ENCODE data around the gene CYP4Z1. TPM values are rescaled to one million over a fixed set of nuclear protein-coding genes. Genes with fewer than 3 reads are reported as not detected.
"Not testable (repeated sequence)": the region's sequence is repeated elsewhere in the genome, so short reads cannot be mapped to it uniquely, and the experiment has no call there.

The CYP4Z1 gene
- total and polyA plus RNA-seq, 2 donors (not counting 3 experiments of a cell fraction or from before 2014, with no cell fraction given), result not detected

DNA sequence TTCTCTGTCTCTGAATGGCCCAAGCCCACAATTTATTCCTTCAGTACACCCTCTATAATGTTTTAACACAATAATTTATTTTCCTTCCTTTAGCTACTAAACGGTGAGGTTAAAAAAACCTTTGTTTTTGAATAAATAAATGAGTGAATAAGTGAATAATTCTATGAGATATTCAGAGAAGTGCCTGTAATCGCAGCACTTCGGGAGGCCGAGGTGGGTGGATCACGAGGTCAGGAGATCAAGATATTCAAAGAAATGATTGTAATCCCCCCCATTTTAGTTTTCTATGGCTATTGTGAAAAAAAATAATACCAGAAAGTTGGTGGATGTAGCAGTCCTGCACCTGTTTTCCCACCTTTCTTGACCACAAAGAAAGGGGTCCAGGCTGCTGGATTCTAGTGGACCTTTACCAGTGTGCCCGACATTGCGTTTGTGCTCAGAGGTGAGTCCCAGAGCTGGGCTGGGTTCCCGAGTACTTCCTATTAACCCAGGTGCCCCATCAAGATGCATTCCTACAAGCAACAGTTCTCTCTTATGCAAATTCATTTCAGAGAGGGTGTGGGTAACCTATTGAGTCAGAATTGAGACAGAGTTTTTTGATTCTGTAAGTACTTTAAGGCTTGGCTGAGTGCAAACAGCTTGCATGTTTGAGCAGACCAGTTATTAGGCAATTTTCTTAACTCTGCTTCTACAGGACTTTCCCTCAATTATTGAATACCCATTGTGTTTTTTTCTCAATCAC lies 62.6 kb downstream of the CYP4Z1 start:
- DNase-seq (ENCODE audit: low read depth, low spot score); H3K27me3 ChIP-seq (ENCODE audit: control insufficient read depth in 2 of 2, insufficient read depth in 2 of 2, low read length in 2 of 2); H4K20me1 ChIP-seq (replicated peaks; ENCODE audit: control insufficient read depth, extremely low read depth, insufficient read depth, low read length); H3K79me2 ChIP-seq (ENCODE audit: control insufficient read depth, insufficient read depth, low read length); H3K4me3 ChIP-seq (replicated peaks in 1 of 3; ENCODE audit: insufficient read depth in 1 of 3, low read depth in 1 of 3, low read length in 3 of 3); FAIRE-seq; H3K27ac ChIP-seq (ENCODE audit: insufficient read depth, low read depth, low read length); H3K4me2 ChIP-seq (ENCODE audit: insufficient read depth, low read length); H3K4me1 ChIP-seq (ENCODE audit: control insufficient read depth, extremely low read depth, insufficient read depth, low read length); H2AFZ ChIP-seq (ENCODE audit: low read depth, low read length); dilution Hi-C loops (cut with MboI; ENCODE audit: extremely low pct_ligation_motif_present, low sequenced_read_pairs); H3K9me3 ChIP-seq (replicated peaks; ENCODE audit: control insufficient read depth, insufficient read depth, low read length); H3K9me1 ChIP-seq (replicated peaks; ENCODE audit: control insufficient read depth, extremely low read depth, insufficient read depth, low read length); POLR2A ChIA-PET; H3K36me3 ChIP-seq (ENCODE audit: control insufficient read depth in 2 of 2, extremely low read depth in 1 of 2, insufficient read depth in 2 of 2, low read length in 2 of 2); H3K9ac ChIP-seq (replicated peaks; ENCODE audit: extremely low read depth, insufficient read depth, low read length); intact Hi-C loops (cut with micrococcal nuclease); BruUV-seq (replicated peaks): not testable (repeated sequence)
- CTCF ChIA-PET, result interaction anchor here (0.6 kb wide), 1 partner anchor 250 kb away, joined by 4 read pairs; no protein-coding TSS in a partner anchor

DNA sequence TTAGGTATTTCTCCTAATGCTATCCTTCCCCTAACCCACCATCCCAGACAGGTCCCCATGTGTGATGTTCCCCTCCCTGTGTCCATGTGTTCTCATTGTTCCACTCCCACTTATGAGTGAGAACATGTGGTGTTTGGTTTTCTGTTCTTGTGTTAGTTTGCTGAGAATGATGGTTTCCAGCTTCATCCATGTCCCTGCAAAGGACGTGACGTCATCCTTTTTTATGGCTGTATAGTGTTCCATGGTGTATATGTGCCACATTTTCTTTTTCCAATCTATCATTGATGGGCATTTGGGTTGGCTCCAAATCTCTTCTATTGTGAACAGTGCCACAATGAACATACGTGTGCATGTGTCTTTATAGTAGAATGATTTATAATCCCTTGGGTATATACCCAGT lies 65.6 kb downstream of the CYP4Z1 start:
- DNase-seq (ENCODE audit: low read depth, low spot score); POLR2A ChIA-PET; H4K20me1 ChIP-seq (replicated peaks; ENCODE audit: control insufficient read depth, extremely low read depth, insufficient read depth, low read length); H3K27me3 ChIP-seq (ENCODE audit: control insufficient read depth in 2 of 2, insufficient read depth in 2 of 2, low read length in 2 of 2); H3K9ac ChIP-seq (replicated peaks; ENCODE audit: extremely low read depth, insufficient read depth, low read length); H2AFZ ChIP-seq (ENCODE audit: low read depth, low read length); CTCF ChIA-PET; H3K9me1 ChIP-seq (replicated peaks; ENCODE audit: control insufficient read depth, extremely low read depth, insufficient read depth, low read length); H3K4me2 ChIP-seq (ENCODE audit: insufficient read depth, low read length); BruUV-seq (replicated peaks); dilution Hi-C loops (cut with MboI; ENCODE audit: extremely low pct_ligation_motif_present, low sequenced_read_pairs); intact Hi-C loops (cut with micrococcal nuclease); H3K4me1 ChIP-seq (ENCODE audit: control insufficient read depth, extremely low read depth, insufficient read depth, low read length); H3K9me3 ChIP-seq (replicated peaks; ENCODE audit: control insufficient read depth, insufficient read depth, low read length); H3K79me2 ChIP-seq (ENCODE audit: control insufficient read depth, insufficient read depth, low read length); FAIRE-seq; H3K4me3 ChIP-seq (replicated peaks in 1 of 3; ENCODE audit: insufficient read depth in 1 of 3, low read depth in 1 of 3, low read length in 3 of 3); H3K36me3 ChIP-seq (ENCODE audit: control insufficient read depth in 2 of 2, extremely low read depth in 1 of 2, insufficient read depth in 2 of 2, low read length in 2 of 2); H3K27ac ChIP-seq (ENCODE audit: insufficient read depth, low read depth, low read length): not testable (repeated sequence)
